ENCODE data around the gene ZNF236. TPM values are rescaled to one million over a fixed set of nuclear protein-coding genes. Genes with fewer than 3 reads are reported as not detected.
A peak's percentile ranks its signal among the peaks of the same experiment; 100 is the strongest.
"Not testable (repeated sequence)": the region's sequence is repeated elsewhere in the genome, so short reads cannot be mapped to it uniquely, and the experiment has no call there.

ZNF236 gene
- total RNA-seq, result 10 to 100 TPM in 3 of 5 donors, 1 to 10 TPM in 2; 3.8 to 31.7 (median 11.9) TPM
- polyA plus RNA-seq, result 1 to 10 TPM; 1.8 to 2.0 (median 1.9) TPM
- long read RNA-seq, donor 1, result 0 reads
- long read RNA-seq, donor 2, result 0 reads
- long read RNA-seq, donor 3, result 0 reads
- long read RNA-seq, donor 4, result 0 reads
- long read RNA-seq, donor 5, result 0 reads
- long read RNA-seq, donor 6, result 0 reads
- long read RNA-seq, donor 7, partial matches to known transcripts, result 0 of 1 reads
- long read RNA-seq, donor 7, other reads (novel, unspliced or antisense), result 0 of 1 reads
- long read RNA-seq, donor 8, result 0 reads
- long read RNA-seq, donor 9, result 0 reads
- long read RNA-seq, donor 10, result 0 reads

GRCh38 chr18:76822506-76823160 is at the start of gene ZNF236:
Gene ZNF236 (plus strand): TSS chr18:76822557. CDS start chr18:76822608, 51 bp downstream.
- Histone ChIP-seq H3K27ac (peak within 1 kb of the TSS; percentile 96 to 100 (median 98)), H3K9me3 (no peaks in the 10 kb centered on the region), H3K36me3 (no peaks in the 10 kb centered on the region), H3K27me3 (no peaks in the 10 kb centered on the region), H3K4me1 (peaks cover 25 to 58% (median 44%) of the 10 kb centered on the region in 4 donors), H3K4me3 (peak within 1 kb of the TSS; percentile 84 to 89 (median 87))
- TF ChIP-seq POLR2A (IDR thresholded peaks at IDR 0.05) (no peak), POLR2AphosphoS5 (IDR thresholded peaks at IDR 0.05) (peak in 1 of 3 donors; percentile 56)
- 0 to 1% (median 1%) methylated on average over 2 to 107 of the region's 113 CpGs for WGBS, 5 donors
- intact Hi-C loops (cut with DNase I; ENCODE audit: low total_unique reads), result no loop called here
- DNase-seq, result peak; percentile 80 to 95

GRCh38 chr18:76772665-76773064 is 49.7 kb upstream of the ZNF236 start:
- no peaks in the 10 kb centered on the region for H3K27me3 ChIP-seq
- H3K36me3 ChIP-seq, result no peaks in the 10 kb centered on the region
- H3K4me3 ChIP-seq, result no peak overlapping the region
- H3K4me1 ChIP-seq, result no peaks in the 10 kb centered on the region
- TF ChIP-seq POLR2AphosphoS5 (IDR thresholded peaks at IDR 0.05) (no peak), CTCF (IDR thresholded peaks at IDR 0.05) (no peak), EP300 (IDR thresholded peaks at IDR 0.05) (no peak), POLR2A (IDR thresholded peaks at IDR 0.05) (no peak)
- H3K9me3 ChIP-seq, result peaks cover 0 to 11% (median 6%) of the 10 kb centered on the region in 4 donors
- intact Hi-C loops (cut with DNase I; ENCODE audit: low total_unique reads), result no loop called here
- no peak overlapping the region for H3K27ac ChIP-seq
- 81 to 94% (median 90%) methylated on average over 8 of the region's 8 CpGs for WGBS, 5 donors
- DNase-seq, result no peak

GRCh38 chr18:76777036-76777435 is 45.3 kb upstream of the ZNF236 start:
- H3K4me3 ChIP-seq; intact Hi-C loops (cut with DNase I; ENCODE audit: low total_unique reads); H3K27ac ChIP-seq; H3K9me3 ChIP-seq; H3K36me3 ChIP-seq; H3K27me3 ChIP-seq; H3K4me1 ChIP-seq; DNase-seq: not testable (repeated sequence)
- WGBS, 5 donors, result 93 to 97% (median 95%) methylated on average over 10 to 22 of the region's 22 CpGs

GRCh38 chr18:76783786-76784484 is 38.4 kb upstream of the ZNF236 start:
- DNase-seq, result no peak
- Histone ChIP-seq H3K36me3 (no peaks in the 10 kb centered on the region), H3K4me1 (no peaks in the 10 kb centered on the region), H3K9me3 (no peaks in the 10 kb centered on the region), H3K27me3 (peaks cover 0 to 10% (median 0%) of the 10 kb centered on the region in 3 donors), H3K4me3 (no peak overlapping the region), H3K27ac (no peak overlapping the region)
- 87 to 91% (median 89%) methylated on average over 28 to 29 of the region's 29 CpGs for WGBS, 5 donors
- no peak for TF ChIP-seq CTCF (IDR thresholded peaks at IDR 0.05)
- no peak for TF ChIP-seq POLR2AphosphoS5 (IDR thresholded peaks at IDR 0.05)
- TF ChIP-seq EP300 (IDR thresholded peaks at IDR 0.05), result no peak
- no peak for TF ChIP-seq POLR2A (IDR thresholded peaks at IDR 0.05)
- intact Hi-C loops (cut with DNase I; ENCODE audit: low total_unique reads), result no loop called here

- Histone ChIP-seq H3K9me3 (peaks cover 0 to 3% (median 1%) of the 10 kb centered on the region in 4 donors), H3K27me3 (peaks cover 0 to 10% (median 0%) of the 10 kb centered on the region in 3 donors), H3K36me3 (no peaks in the 10 kb centered on the region), H3K27ac (no peak overlapping the region), H3K4me3 (no peak overlapping the region), H3K4me1 (no peaks in the 10 kb centered on the region)
- TF ChIP-seq CTCF (IDR thresholded peaks at IDR 0.05) (no peak), POLR2A (IDR thresholded peaks at IDR 0.05) (no peak), EP300 (IDR thresholded peaks at IDR 0.05) (no peak), POLR2AphosphoS5 (IDR thresholded peaks at IDR 0.05) (no peak)
- DNase-seq, result no peak
- intact Hi-C loops (cut with DNase I; ENCODE audit: low total_unique reads), result no loop called here
- 84 to 90% (median 88%) methylated on average over 6 of the region's 6 CpGs for WGBS, 5 donors
Observed at GRCh38 chr18:76785872-76786271, 36.5 kb upstream of the ZNF236 start.

All from stomach (tissue), 19 donors.